Urothelium cell line (cell line): Measurements from ENCODE around the gene RCBTB2.

ENCODE experiments used
- DNase-seq: peaks from one replicate; pipeline ENCODE4 v3.0.0; 2011; ENCODE audit warnings: low spot score, mixed read lengths
- FAIRE-seq: peaks from 2 replicates; lab custom pipeline; 2011; peaks lifted over from hg19 to GRCh38; lab: Jason Lieb, UNC

The RCBTB2 gene

GRCh38 chr13:48496271-48497161 is 36.4 kb downstream of the RCBTB2 start:
- FAIRE-seq, result no peak
- DNase-seq, result no peak

GRCh38 chr13:48494874-48495273 is 38.0 kb downstream of the RCBTB2 start:
- FAIRE-seq, result no peak

GRCh38 chr13:48493851-48494250 is 39.0 kb downstream of the RCBTB2 start:
- FAIRE-seq (no peak), DNase-seq (peak; percentile 11)

More at GRCh38 chr13:48494874-48495273, 38.0 kb downstream of the RCBTB2 start:
- DNase-seq, result no peak

DNA sequence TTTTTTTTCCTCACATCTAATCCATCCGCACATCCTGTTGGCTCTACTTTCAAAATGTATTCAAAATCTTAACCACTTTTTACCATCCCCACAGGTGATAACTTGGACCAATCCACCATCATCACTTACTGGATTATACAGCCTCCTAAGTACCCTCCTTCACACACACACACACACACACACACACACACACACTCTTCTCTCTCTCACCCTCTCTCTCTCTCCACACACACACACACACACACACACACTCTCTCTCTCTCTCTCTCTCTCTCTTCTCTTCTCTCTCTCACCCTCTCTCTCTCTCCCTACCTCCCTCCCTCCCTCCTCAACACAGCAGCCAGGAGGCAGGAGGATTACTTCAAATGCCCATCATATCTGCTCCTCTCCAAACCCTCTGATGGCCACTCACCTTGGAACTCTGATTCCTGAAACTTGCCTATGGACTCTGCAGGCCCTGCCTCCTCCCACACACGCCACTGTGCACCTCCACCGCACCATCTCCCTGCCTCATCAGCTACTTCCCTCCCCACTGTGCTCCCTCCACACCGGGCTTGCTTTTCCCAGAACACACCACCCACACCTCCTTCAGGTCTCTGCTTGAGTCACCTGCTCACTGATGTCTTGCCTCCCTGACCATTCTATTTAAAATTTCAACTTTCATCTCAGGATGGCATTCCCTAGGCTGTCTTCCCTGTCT is 39.7 kb downstream of the RCBTB2 start:
- no peak for DNase-seq
- no peak for FAIRE-seq

GRCh38 chr13:48492470-48493065 is 40.3 kb downstream of the RCBTB2 start:
- DNase-seq (no peak), FAIRE-seq (no peak)

- DNase-seq, result no peak
- FAIRE-seq, result no peak
These were observed 40.8 kb downstream of the RCBTB2 start for GRCh38 chr13:48492096-48492440.

GRCh38 chr13:48491423-48492095 is 41.3 kb downstream of the RCBTB2 start:
- DNase-seq (no peak), FAIRE-seq (no peak)

GRCh38 chr13:48490241-48490640 is 42.6 kb downstream of the RCBTB2 start:
- FAIRE-seq (no peak), DNase-seq (no peak)

DNA sequence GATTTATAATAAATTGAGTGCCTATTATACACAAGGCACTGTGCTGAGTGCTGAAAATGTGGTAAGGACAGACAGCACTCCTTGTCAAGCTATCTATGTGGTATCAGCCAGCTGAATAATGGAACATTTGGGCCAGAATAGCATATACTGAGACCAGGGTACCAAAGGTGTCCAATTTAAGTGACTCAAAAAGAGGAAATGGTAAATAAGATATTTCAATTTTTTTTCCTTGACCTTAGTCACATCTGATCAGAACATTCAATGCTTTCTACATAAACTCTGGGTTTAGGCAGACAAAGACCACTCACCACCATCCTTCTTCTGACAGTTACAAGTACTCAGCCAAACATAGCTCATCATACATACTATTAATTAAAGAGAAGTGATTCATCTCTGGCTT is 43.2 kb downstream of the RCBTB2 start:
- FAIRE-seq (no peak), DNase-seq (no peak)

- FAIRE-seq (no peak), DNase-seq (no peak)
These were observed 43.9 kb downstream of the RCBTB2 start for GRCh38 chr13:48488995-48489394.

DNA sequence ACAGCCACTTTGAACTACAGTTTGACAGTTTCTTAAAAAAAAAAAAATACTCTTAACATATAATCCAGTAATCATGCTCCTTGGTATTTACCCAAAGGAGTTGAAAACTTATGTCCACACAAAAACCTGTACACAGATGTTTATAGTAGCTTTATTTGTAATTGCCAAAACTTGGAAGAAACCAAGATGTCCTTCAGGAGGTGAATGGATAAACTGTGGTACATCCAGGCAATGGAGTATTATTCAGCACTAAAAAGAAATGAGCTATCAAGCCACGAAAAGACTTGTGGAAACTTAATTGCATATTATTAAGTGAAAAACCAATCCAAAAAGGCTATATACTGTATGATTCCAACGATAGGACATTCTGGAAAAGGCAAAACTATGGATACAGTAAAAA is 44.9 kb downstream of the RCBTB2 start:
- DNase-seq, result no peak
- FAIRE-seq, result no peak

DNA sequence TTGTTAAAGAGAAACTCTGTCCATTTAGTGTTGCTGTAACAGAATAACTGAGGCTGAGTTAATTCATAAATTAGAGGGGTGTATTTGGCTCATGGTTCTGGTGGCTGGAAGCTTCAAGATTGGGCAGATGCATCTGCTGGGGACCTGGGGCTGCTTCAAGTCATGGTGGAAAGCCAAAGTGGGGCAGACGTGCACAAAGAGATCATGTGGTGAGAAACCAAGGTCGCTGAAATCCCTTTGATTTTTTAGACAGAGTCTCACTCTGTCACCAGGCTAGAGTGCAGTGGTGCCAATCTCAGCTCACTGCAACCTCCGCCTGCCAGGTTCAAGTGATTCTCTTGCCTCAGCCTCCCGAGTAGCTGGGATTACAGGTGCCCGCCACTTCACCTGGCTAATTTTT is 46.0 kb downstream of the RCBTB2 start:
- no peak for FAIRE-seq
- no peak for DNase-seq

DNA sequence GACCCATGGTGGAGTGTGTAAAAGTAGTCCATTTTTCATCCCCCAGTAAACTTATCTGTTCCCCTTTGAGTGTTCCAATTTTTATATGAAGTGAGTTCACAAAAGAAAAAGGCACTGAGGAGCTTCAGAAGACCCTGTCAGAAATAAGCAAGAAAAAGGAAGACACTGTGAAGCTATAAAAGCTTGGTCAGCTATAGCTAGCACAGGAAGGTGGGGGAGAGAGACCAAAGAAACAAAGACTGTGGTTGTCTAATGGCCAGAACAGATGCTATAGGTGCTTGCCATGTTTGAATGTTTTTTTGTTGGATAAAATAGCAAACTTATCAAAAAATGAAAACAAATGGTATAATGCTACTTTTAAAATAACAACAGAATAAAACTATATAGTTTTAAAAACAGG is 46.5 kb downstream of the RCBTB2 start:
- DNase-seq (no peak), FAIRE-seq (no peak)

DNA sequence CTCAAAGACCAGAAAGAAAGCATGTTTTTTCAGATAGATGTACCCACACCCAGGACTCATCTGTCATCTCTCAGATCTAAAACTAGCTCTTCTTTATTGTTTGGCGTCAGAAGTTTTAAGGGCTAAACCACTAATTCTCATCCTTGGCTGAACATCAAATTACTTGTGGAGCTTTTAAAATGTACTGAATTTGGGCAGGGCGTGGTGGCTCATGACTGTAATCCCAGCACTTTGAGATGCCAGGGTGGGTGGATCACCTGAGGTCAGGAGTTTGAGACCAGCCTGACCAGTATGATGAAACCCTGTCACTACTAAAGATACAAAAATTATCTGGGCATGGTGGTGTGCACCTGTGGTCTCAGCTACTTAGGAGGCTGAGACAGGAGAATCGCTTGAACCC is 47.4 kb downstream of the RCBTB2 start:
- FAIRE-seq, result no peak
- no peak for DNase-seq

DNA sequence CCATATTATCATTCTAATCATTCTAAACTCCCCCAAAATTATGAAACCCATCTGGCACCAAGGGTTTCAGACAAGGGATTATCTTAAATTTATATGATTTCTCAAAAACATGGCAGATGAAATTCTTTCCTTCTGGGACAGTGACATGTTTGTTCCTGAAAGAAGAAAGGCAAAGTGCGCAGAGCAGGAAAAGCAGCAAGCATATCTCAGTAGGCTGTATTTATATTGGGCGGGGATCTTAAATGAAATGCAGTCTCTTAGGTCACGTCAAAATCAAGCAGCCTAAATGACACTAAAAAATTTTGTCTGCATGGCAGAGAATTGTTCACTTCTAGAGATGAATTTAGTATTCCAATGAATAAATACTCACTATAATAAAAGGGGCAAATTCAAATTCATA is 49.3 kb downstream of the RCBTB2 start:
- FAIRE-seq, result no peak
- no peak for DNase-seq

DNA sequence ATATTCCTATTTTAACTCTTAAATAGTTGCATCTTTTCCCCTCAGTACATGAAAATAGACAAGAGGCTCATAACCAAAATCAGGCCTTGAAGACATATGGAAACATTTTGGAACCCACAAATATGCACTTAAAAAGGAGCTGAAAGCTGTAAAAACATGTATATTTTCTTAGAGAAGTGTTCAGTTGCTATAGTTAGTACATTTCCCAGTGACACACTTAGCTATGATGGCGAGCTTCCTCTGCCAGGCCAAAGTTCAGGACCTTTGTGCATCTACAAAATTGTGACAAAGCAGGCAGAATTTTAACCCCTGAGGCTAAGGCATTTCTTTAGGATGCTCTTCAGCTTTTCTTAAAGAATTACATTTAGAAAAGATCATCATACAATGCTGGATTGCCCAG is 54.5 kb downstream of the RCBTB2 start:
- FAIRE-seq, result no peak
- no peak for DNase-seq

- DNase-seq (no peak), FAIRE-seq (no peak)
These were observed 55.6 kb downstream of the RCBTB2 start for GRCh38 chr13:48477191-48477855.

GRCh38 chr13:48476686-48477085 is 56.2 kb downstream of the RCBTB2 start:
- no peak for FAIRE-seq
- no peak for DNase-seq

GRCh38 chr13:48476215-48476614 is 56.7 kb downstream of the RCBTB2 start:
- FAIRE-seq, result no peak

DNA sequence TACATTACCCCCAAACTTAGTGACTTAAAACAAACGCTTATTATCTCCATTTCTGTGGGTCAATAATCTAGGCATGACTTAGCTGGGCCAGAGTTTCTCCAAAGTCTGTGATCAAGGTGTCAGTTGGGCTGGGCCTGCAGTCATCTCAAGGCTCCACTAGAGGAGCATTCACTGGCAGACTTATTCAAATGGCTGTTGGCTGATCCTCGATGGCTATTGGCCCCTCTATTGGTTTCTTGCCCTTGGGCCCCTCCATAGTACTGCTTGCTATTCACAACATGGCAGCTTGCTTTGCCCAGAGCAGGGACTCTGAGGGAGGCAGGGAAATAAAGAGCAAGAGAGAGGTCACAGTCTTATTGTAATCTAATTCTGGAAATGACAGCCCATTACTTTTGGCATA is 57.6 kb downstream of the RCBTB2 start:
- FAIRE-seq, result no peak

More at GRCh38 chr13:48476215-48476614, 56.7 kb downstream of the RCBTB2 start:
- DNase-seq, result no peak

More for the DNA sequence above, 57.6 kb downstream of the RCBTB2 start:
- DNase-seq, result no peak
